Measurements from ENCODE around the gene LAMC1.

GRCh38 chr1:183024317-183025009 is 1.2 kb downstream of the LAMC1 start:
- no peak for TF ChIP-seq CTCF (conservative IDR thresholded peaks at IDR 0.05; ENCODE audit: low read depth in 2 of 2)
- TF ChIP-seq POLR2AphosphoS5 (IDR thresholded peaks at IDR 0.05; ENCODE audit: low read depth), result no peak
- TF ChIP-seq EZH2phosphoT487 (IDR thresholded peaks at IDR 0.05; ENCODE audit: unreplicated experiment), result no peak
- no peak for TF ChIP-seq ZNF331 (CRISPR knock-in tag; IDR thresholded peaks at IDR 0.05; ENCODE audit: low read depth)

Data from GM23338 (cell line).